Measurements from ENCODE around the gene NDUFV3.

NDUFV3 gene

DNA sequence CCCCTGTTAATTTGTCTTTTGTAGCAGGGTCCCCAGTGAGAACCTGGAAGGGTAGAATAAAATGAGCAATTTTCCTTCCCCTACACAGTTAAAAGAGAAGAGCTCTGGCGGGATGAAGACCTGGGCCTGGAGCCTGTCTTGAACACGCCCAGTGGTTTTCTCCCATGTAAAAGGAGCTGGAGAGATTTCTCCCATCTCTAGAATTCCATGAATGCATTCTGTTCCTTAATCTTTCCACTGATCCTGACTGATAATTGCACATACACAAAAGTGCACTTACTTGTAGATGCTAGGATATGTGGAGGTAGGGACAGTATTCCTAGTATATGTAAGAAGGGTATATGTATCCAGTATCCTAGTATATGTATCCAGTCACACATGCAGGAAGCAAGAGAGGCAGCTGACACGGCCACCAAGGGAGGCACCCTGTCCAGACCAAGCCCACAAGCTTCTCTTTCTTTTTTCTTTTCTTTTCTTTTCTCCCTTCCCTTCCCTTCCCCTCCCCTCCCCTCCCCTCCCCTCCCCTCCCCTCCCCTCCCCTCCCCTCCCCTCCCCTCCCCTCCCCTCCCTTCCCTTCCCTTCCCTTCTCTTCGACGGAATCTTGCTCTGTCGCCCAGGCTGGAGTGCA, 69.4 kb downstream of the NDUFV3 start:
- Mint-ChIP-seq H3K36me3 (no peaks in the 10 kb centered on the region), H3K27ac (no peak overlapping the region), H3K4me1 (no peaks in the 10 kb centered on the region), H3K9me3 (no peaks in the 10 kb centered on the region), H3K4me3 (no peak overlapping the region), H3K27me3 (no peaks in the 10 kb centered on the region)
- ATAC-seq, result no peak
